Measurements from ENCODE around the gene NCOA1. TPM values are rescaled to one million over a fixed set of nuclear protein-coding genes. Genes with fewer than 3 reads are reported as not detected.

The NCOA1 gene
- total and polyA plus RNA-seq, 10 of the 15 experiments (the other 5 are each of a cell fraction or from before 2014, with no cell fraction given), result 1.8 to 35.6 (median 6.1) TPM

DNA sequence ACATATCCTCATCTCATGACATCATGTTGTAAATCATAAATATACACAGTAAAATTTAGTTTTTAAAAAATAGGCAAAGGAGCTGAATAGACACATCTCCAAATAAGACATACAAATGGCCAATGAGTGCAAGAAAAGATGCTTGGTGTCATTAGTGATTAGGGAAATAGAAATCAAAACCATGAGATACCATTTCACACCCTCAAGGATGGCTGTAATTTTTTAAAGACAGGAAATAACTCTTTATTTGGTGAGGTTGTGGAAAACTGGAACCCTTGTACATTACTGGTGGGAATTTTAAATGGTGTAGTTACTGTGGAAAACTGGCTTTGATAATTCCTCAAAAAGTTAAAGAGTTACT lies 160.6 kb downstream of the NCOA1 start:
- no peaks in the 10 kb centered on the region for H3K36me3 ChIP-seq (ENCODE audit: control insufficient read depth in 2 of 2, insufficient read depth in 2 of 2, low read length in 1 of 2)
- H3K27ac ChIP-seq (ENCODE audit: control insufficient read depth, insufficient read depth), result no peak overlapping the region
- no peaks in the 10 kb centered on the region for H3K27me3 ChIP-seq (replicated peaks in 1 of 2; ENCODE audit: control insufficient read depth in 2 of 2, insufficient read depth in 2 of 2, low read length in 1 of 2)
- H3K4me1 ChIP-seq (ENCODE audit: control insufficient read depth, insufficient read depth, low read length), result peaks cover 12% of the 10 kb centered on the region
- no peaks in the 10 kb centered on the region; the same call in 1 of the 2 replicates for H3K79me2 ChIP-seq (ENCODE audit: control insufficient read depth, insufficient read depth, low read length)
- in situ Hi-C loops (cut with MboI), result no loop called here
- POLR2A ChIA-PET, result no interaction called here
- H4K20me1 ChIP-seq (ENCODE audit: control insufficient read depth, insufficient read depth), result no peaks in the 10 kb centered on the region
- SMC1A ChIA-PET (ENCODE audit: uncharacterized antibody, unreplicated experiment), result interaction anchor here (1.0 to 2.3 kb wide), 4 partner anchors 69 to 241 kb away, joined by 3 to 9 read pairs (median 3); no protein-coding TSS in a partner anchor
- BruUV-seq (replicated peaks), result no TSS peak
- FAIRE-seq (no peak), DNase-seq (ENCODE audit: low read depth, low spot score) (no peak), ATAC-seq (peak; percentile 61)
- no peak overlapping the region for H3K4me3 ChIP-seq
- no peak overlapping the region for H3K9ac ChIP-seq (ENCODE audit: control insufficient read depth, insufficient read depth, low read length)
- peaks cover 3% of the 10 kb centered on the region; the same call in 2 of the 3 replicates for H3K9me3 ChIP-seq (replicated peaks; ENCODE audit: control insufficient read depth, insufficient read depth, low read length)
- no peak overlapping the region for H3K4me2 ChIP-seq (ENCODE audit: control insufficient read depth, insufficient read depth)
- H2AFZ ChIP-seq (ENCODE audit: control insufficient read depth, low read depth, low read length), result no peak overlapping the region
- RAD21 ChIA-PET (ENCODE audit: unreplicated experiment), result interaction anchor here (1.0 to 1.5 kb wide), 2 partner anchors 11 to 160 kb away, joined by 3 read pairs; partner anchors contain the start of gene NCOA1
- CTCF ChIA-PET, result interaction anchor here (0.5 to 0.9 kb wide), 3 partner anchors 38 to 130 kb away, joined by 3 to 4 read pairs (median 3); no protein-coding TSS in a partner anchor
- intact Hi-C loops (cut with micrococcal nuclease; ENCODE audit: unreplicated experiment), result no loop called here
- TF ChIP-seq RFX5 (IDR thresholded peaks at IDR 0.05; ENCODE audit: low read depth, low read length) (peak; percentile 77), NR2C2 (IDR thresholded peaks at IDR 0.05; ENCODE audit: borderline replicate concordance, control insufficient read depth, insufficient read length, low read depth) (no peak), POLR2AphosphoS2 (IDR thresholded peaks at IDR 0.05; ENCODE audit: low read depth, low read length) (no peak)

DNA sequence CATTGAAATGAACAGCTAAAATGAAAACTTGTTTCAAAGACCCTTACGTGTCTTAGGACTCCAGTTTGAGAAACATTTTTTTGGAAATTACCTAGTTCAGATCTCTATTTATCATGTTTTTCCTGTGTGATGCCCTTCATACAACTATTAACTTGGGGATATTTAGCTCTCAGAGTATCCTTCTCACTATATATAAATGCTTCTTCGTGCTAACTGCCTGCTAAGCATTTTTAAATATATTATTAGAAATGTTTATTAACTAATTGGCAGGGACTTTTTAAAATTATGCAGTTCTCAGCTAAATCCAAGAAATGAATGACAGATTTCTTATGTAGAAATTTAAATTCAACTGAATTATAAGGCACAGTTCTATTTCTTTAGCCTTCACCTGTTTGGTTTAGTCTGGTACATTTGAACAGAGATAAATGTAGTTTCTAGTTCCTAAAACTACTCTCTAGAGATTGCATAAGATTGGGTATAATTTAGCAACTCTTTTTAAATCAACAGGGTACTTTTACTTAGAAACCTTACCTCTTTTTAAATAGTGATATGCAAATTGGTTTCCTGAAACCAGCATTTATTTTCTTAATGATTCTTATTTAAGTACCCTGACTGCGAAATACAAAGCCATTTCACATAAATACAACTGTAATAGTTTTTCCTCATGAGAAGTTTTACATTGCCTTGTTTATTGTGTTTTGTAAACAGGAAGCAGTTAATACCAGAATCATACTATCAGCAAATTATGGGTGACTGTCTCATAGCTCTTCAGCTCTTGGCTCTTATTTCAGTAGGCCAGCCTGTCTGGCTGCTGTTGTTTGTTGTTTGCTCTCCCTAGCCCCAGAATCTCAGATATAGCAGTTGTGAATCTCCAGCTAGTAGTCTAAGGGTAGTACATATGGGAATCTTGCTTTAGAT lies 161.5 kb downstream of the NCOA1 start:
- ATAC-seq (peak; percentile 77), DNase-seq (ENCODE audit: low read depth, low spot score) (peak; percentile 15), FAIRE-seq (no peak)
- Histone ChIP-seq H3K27me3 (replicated peaks in 1 of 2; ENCODE audit: control insufficient read depth in 2 of 2, insufficient read depth in 2 of 2, low read length in 1 of 2) (no peaks in the 10 kb centered on the region), H3K9ac (ENCODE audit: control insufficient read depth, insufficient read depth, low read length) (peak overlapping the region; percentile 28; the same call in 1 of the 2 replicates), H3K9me3 (replicated peaks; ENCODE audit: control insufficient read depth, insufficient read depth, low read length) (peaks cover 3% of the 10 kb centered on the region; the same call in 2 of the 3 replicates), H3K79me2 (ENCODE audit: control insufficient read depth, insufficient read depth, low read length) (no peaks in the 10 kb centered on the region; the same call in 1 of the 2 replicates), H3K4me3 (no peak overlapping the region), H3K27ac (ENCODE audit: control insufficient read depth, insufficient read depth) (peak overlapping the region; percentile 22), H3K36me3 (ENCODE audit: control insufficient read depth in 2 of 2, insufficient read depth in 2 of 2, low read length in 1 of 2) (no peaks in the 10 kb centered on the region), H4K20me1 (ENCODE audit: control insufficient read depth, insufficient read depth) (no peaks in the 10 kb centered on the region), H3K4me1 (ENCODE audit: control insufficient read depth, insufficient read depth, low read length) (peaks cover 12% of the 10 kb centered on the region), H3K4me2 (ENCODE audit: control insufficient read depth, insufficient read depth) (peak overlapping the region; percentile 30; the same call in 1 of the 2 replicates), H2AFZ (ENCODE audit: control insufficient read depth, low read depth, low read length) (peak overlapping the region; percentile 45)
- in situ Hi-C loops (cut with MboI) (no loop called here), intact Hi-C loops (cut with micrococcal nuclease; ENCODE audit: unreplicated experiment) (no loop called here)
- ChIA-PET POLR2A (no interaction called here), CTCF (interaction anchor here (0.8 to 0.9 kb wide), 3 partner anchors 12 to 40 kb away, joined by 3 to 4 read pairs (median 3); no protein-coding TSS in a partner anchor), RAD21 (ENCODE audit: unreplicated experiment) (interaction anchor here (0.6 to 1.5 kb wide), 5 partner anchors 12 to 161 kb away, joined by 3 to 4 read pairs (median 3); partner anchors contain the start of gene NCOA1), SMC1A (ENCODE audit: uncharacterized antibody, unreplicated experiment) (interaction anchor here (1.0 to 2.3 kb wide), 4 partner anchors 68 to 242 kb away, joined by 3 to 9 read pairs (median 3); no protein-coding TSS in a partner anchor)
- WGBS (ENCODE audit: insufficient coverage, insufficient replicate concordance, low lambda C conversion rate, missing lambda C conversion rate), result 29% methylated on average over 3 of the region's 3 CpGs
- no TSS peak for BruUV-seq (replicated peaks)
- TF ChIP-seq FOXK2 (IDR thresholded peaks at IDR 0.05), result no peak
- TF ChIP-seq, protein P1, sequence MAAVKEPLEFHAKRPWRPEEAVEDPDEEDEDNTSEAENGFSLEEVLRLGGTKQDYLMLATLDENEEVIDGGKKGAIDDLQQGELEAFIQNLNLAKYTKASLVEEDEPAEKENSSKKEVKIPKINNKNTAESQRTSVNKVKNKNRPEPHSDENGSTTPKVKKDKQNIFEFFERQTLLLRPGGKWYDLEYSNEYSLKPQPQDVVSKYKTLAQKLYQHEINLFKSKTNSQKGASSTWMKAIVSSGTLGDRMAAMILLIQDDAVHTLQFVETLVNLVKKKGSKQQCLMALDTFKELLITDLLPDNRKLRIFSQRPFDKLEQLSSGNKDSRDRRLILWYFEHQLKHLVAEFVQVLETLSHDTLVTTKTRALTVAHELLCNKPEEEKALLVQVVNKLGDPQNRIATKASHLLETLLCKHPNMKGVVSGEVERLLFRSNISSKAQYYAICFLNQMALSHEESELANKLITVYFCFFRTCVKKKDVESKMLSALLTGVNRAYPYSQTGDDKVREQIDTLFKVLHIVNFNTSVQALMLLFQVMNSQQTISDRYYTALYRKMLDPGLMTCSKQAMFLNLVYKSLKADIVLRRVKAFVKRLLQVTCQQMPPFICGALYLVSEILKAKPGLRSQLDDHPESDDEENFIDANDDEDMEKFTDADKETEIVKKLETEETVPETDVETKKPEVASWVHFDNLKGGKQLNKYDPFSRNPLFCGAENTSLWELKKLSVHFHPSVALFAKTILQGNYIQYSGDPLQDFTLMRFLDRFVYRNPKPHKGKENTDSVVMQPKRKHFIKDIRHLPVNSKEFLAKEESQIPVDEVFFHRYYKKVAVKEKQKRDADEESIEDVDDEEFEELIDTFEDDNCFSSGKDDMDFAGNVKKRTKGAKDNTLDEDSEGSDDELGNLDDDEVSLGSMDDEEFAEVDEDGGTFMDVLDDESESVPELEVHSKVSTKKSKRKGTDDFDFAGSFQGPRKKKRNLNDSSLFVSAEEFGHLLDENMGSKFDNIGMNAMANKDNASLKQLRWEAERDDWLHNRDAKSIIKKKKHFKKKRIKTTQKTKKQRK (IDR thresholded peaks at IDR 0.05; ENCODE audit: low read depth, low read length), result no peak
- TF ChIP-seq MYB (IDR thresholded peaks at IDR 0.05; ENCODE audit: borderline replicate concordance, low read depth, low read length), result no peak
- no peak for TF ChIP-seq STAT1 (conservative IDR thresholded peaks at IDR 0.05)
- no peak for TF ChIP-seq STAT3 (IDR thresholded peaks at IDR 0.05; ENCODE audit: low read depth, low read length)
- TF ChIP-seq, protein P2, sequence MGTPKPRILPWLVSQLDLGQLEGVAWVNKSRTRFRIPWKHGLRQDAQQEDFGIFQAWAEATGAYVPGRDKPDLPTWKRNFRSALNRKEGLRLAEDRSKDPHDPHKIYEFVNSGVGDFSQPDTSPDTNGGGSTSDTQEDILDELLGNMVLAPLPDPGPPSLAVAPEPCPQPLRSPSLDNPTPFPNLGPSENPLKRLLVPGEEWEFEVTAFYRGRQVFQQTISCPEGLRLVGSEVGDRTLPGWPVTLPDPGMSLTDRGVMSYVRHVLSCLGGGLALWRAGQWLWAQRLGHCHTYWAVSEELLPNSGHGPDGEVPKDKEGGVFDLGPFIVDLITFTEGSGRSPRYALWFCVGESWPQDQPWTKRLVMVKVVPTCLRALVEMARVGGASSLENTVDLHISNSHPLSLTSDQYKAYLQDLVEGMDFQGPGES (IDR thresholded peaks at IDR 0.05), result no peak
- no peak for TF ChIP-seq IRF4 (IDR thresholded peaks at IDR 0.05; ENCODE audit: low read depth, low read length)
- no peak for TF ChIP-seq CEBPB (IDR thresholded peaks at IDR 0.05; ENCODE audit: borderline replicate concordance in 1 of 2, low read depth in 2 of 2, low read length in 2 of 2)

Data from GM12878 (cell line).